Myometrial cell (primary cell): ENCODE measurements around the gene RBM6. TPM values are rescaled to one million over a fixed set of nuclear protein-coding genes. Genes with fewer than 3 reads are reported as not detected.

Source experiments
- total RNA-seq: library from RNA; depleted of rRNA; stranded (reverse); fragments of >200 nt; gene quantifications from 2 replicates; pipeline ENCODE4 v1.2.3, GENCODE V29; 2015

The RBM6 gene, protein sequence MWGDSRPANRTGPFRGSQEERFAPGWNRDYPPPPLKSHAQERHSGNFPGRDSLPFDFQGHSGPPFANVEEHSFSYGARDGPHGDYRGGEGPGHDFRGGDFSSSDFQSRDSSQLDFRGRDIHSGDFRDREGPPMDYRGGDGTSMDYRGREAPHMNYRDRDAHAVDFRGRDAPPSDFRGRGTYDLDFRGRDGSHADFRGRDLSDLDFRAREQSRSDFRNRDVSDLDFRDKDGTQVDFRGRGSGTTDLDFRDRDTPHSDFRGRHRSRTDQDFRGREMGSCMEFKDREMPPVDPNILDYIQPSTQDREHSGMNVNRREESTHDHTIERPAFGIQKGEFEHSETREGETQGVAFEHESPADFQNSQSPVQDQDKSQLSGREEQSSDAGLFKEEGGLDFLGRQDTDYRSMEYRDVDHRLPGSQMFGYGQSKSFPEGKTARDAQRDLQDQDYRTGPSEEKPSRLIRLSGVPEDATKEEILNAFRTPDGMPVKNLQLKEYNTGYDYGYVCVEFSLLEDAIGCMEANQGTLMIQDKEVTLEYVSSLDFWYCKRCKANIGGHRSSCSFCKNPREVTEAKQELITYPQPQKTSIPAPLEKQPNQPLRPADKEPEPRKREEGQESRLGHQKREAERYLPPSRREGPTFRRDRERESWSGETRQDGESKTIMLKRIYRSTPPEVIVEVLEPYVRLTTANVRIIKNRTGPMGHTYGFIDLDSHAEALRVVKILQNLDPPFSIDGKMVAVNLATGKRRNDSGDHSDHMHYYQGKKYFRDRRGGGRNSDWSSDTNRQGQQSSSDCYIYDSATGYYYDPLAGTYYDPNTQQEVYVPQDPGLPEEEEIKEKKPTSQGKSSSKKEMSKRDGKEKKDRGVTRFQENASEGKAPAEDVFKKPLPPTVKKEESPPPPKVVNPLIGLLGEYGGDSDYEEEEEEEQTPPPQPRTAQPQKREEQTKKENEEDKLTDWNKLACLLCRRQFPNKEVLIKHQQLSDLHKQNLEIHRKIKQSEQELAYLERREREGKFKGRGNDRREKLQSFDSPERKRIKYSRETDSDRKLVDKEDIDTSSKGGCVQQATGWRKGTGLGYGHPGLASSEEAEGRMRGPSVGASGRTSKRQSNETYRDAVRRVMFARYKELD
- total RNA-seq: 28.0 and 28.9 TPM in 2 replicates

DNA sequence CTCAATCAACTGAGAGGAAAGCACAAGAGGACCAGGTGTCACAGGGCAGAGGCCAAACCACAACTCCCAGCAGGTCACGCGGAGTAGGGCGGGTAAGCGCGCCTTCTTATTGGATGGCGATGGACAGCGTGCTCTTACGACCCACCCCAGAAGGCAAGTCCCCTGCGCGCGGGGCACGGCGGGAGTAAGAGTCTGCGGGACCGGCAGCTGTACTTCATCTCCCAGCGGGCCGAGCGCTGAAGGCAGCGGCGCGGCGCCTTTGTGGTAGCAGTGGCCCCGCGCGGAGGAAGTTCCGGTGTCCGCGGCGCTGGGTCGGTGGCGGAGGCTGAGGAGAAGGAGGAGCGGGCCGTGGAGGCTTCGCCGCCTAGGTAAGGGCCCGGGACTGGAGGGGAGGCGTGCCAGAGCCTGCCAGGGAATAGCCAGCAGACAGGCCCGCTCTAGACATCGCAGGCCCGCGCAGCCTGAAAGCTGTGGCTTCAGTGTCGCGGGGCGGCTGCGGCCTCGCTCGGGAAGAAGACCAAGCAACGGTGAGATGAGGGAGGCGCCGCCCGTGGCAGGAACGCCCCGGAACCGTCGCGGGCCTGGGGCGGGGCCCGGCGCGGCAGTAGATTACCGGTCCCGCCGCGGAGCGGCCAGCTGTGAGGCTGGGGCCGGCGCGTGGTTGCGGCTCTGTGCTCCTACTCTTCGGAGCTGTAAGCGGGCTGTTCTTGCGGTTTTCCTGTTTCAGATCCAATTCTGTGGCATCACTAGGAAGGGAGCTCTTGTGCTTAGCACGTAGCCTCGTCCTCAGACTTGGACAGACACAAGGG is at the start of gene RBM6:
Gene RBM6, plus strand, starts transcription at position 293 of the 809 bp plus-strand sequence. CDS start 22,492 bp downstream, outside the sequence.

GRCh38 chr3:49903451-49904424 is 36.2 kb upstream of the RBM6 start, which contains the start of gene MST1R:
Gene MST1R (minus strand): TSS chr3:49903873. CDS start chr3:49903609, 264 bp downstream.

DNA sequence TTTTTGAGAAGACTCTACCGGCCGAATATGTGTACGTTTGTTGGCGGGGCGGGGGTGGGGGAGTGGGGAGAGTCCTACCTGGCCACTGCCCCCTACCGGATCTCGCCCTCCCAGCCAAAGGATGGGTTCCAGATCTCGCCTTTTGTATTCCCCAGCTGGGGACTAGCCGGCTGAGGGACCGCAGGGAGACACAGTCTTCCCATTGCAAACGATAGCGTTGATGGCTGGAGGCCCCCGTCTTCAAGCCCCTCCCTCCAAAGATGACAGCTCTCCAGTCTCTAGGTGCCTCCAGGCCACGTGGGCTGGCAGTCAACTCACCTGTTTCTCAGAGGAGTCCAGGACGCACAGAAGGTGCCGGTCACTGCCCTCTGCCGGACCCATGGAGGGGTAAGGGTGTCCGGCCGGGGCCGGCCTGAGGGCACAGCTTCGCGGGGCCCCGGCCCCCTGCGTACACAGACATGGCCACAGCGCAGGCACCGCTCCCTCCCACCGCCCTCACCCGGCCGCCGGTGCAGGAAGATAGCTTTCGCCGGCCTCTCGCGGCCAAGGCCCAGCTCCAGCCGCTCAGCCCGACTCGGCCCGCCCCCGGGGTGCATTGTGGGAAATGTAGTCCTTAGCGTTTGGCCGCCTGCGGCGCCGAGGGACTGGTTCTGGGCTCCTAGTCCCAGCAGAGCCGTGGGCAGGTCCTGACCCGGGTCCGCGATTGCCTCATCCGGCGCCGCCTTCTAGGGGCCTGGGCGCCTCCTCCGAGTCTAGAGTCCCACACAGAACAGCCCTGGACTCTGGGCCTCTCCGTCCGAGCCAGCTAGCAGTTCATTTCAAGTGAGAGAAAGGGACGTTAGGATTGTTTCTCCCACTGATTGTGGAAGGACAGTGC is 10.4 kb upstream of the RBM6 start, which contains the start of gene MON1A:
Gene MON1A, minus strand, starts transcription at position 521 of the 877 bp plus-strand sequence. CDS start 16,465 bp downstream, outside the sequence.

GRCh38 chr3:50088725-50089608 is 149.0 kb downstream of the RBM6 start, which contains the start of gene RBM5:
Gene RBM5 (plus strand): TSS chr3:50088919. CDS start chr3:50090435, 1,516 bp downstream.

Other genes with a start within 250 kb of the RBM6 start
- 1.2 TPM in 1 of 2 replicates, not detected in the other for gene AMIGO3, start 220.5 kb upstream of the RBM6 start, total RNA-seq
- gene GMPPB, start 216.2 kb upstream of the RBM6 start, total RNA-seq: 51.2 and 89.7 TPM in 2 replicates
- gene IP6K1, start 153.6 kb upstream of the RBM6 start, total RNA-seq: 25.1 and 30.5 TPM in 2 replicates
- not detected in 2 replicates for gene CDHR4, start 140.3 kb upstream of the RBM6 start, total RNA-seq
- 2.5 and 7.5 TPM in 2 replicates for gene INKA1, start 136.9 kb upstream of the RBM6 start, total RNA-seq
- gene UBA7, start 126.2 kb upstream of the RBM6 start, total RNA-seq: 36.3 and 41.8 TPM in 2 replicates
- gene TRAIP, start 83.6 kb upstream of the RBM6 start, total RNA-seq: 8.9 and 10.7 TPM in 2 replicates
- gene CAMKV, start 70.2 kb upstream of the RBM6 start, total RNA-seq: not detected in 2 replicates
- under 0.01 and 0.53 TPM in 2 replicates for gene MST1R, start 36.3 kb upstream of the RBM6 start, total RNA-seq
- 22.0 and 26.5 TPM in 2 replicates for gene MON1A, start 10.3 kb upstream of the RBM6 start, total RNA-seq
- 61.3 and 61.4 TPM in 2 replicates for gene RBM5, start 148.8 kb downstream of the RBM6 start, total RNA-seq
- gene SEMA3F, start 215.2 kb downstream of the RBM6 start, total RNA-seq: 5.2 and 7.8 TPM in 2 replicates